Heart left ventricle (tissue), 16 donors: ENCODE data around the gene ADCY1. TPM values are rescaled to one million over a fixed set of nuclear protein-coding genes. Genes with fewer than 3 reads are reported as not detected.
A peak's percentile ranks its signal among the peaks of the same experiment; 100 is the strongest.

Experiments used
- ATAC-seq, 4 donors: fragments of 200-7000 bp; cut with Tn5 transposase; one replicate each; pipeline ENCODE4 v1.9.1; 2020 to 2022; ENCODE audit warnings: moderate library complexity in 4 of 4, mild to moderate bottlenecking in 3 of 4, moderate number of reproducible peaks in 1 of 4
- DNase-seq, 5 donors: peaks; one replicate each; pipeline ENCODE4 v3.0.0-alpha.2; 2020
- H3K27ac ChIP-seq, 12 donors: fragments of 200-600 bp; sonication (generic) in 4 of 12; one replicate each; pipeline versions ENCODE4 v1.5.0 to v1.8.0; 2016 to 2022; ENCODE audit warnings: mild to moderate bottlenecking in 2 of 12
- H3K27me3 ChIP-seq, 9 donors: fragments of 200-600 bp; sonication (generic) in 2 of 9; one replicate each; pipeline versions ENCODE4 v1.5.1 to v1.8.0; 2016 to 2022; ENCODE audit warnings: mild to moderate bottlenecking in 3 of 9
- H3K36me3 ChIP-seq, 9 donors: fragments of 200-600 bp; sonication (generic) in 2 of 9; one replicate each; pipeline versions ENCODE4 v1.5.0 to v1.8.0; 2018 to 2022; ENCODE audit warnings: mild to moderate bottlenecking in 2 of 9
- H3K4me1 ChIP-seq, 12 donors: fragments of 200-600 bp; sonication (generic) in 4 of 12; one replicate each; pipeline versions ENCODE4 v1.5.0 to v1.8.0; 2016 to 2022; ENCODE audit warnings: mild to moderate bottlenecking in 3 of 12
- H3K4me3 ChIP-seq, 12 donors: fragments of 200-600 bp; sonication (generic) in 4 of 12; one replicate each; pipeline versions ENCODE4 v1.5.0 to v1.8.0; 2017 to 2022; ENCODE audit warnings: mild to moderate bottlenecking in 9 of 12, moderate library complexity in 4 of 12
- H3K9me3 ChIP-seq, 12 donors: fragments of 200-600 bp; sonication (generic) in 4 of 12; one replicate each; pipeline versions ENCODE4 v1.5.0 to v1.8.0; 2016 to 2022; ENCODE audit warnings: mild to moderate bottlenecking in 1 of 12
- CTCF ChIP-seq, 12 donors: fragments of 200-600 bp; sonication (generic) in 4 of 12; IDR thresholded peaks; one replicate each; pipeline versions ENCODE4 v1.5.0 to v1.8.0; 2018 to 2022; ENCODE audit warnings: antibody characterized with exemption in 12 of 12, mild to moderate bottlenecking in 5 of 12
- POLR2A ChIP-seq, 2 donors: fragments of 450-650 bp; IDR thresholded peaks; one replicate each; pipeline ENCODE4 v1.6.1; 2017; ENCODE audit warnings: antibody characterized with exemption in 2 of 2, mild to moderate bottlenecking in 2 of 2, moderate library complexity in 2 of 2
- WGBS, 4 donors: extraction: QIAGEN DNeasy Blood & Tissue Kit in 2 of 4; methylation state at CpG; one replicate each; pipeline versions ENCODE4 v1.1.5 to v1.1.7; 2013 to 2018; 5-methylcytosine and 5-hydroxymethylcytosine counted together
- intact Hi-C, 10 donors: fragments of 100-400 bp; cut with DNase I; formaldehyde crosslinking; loops; one replicate each; pipeline versions ENCODE4 v1.11.1 to v1.14.2; 2022
- polyA plus RNA-seq, 2 donors: library from polyadenylated mRNA; stranded (reverse); fragments of 200-250 nt; gene quantifications; one replicate each; pipeline ENCODE4 v1.2.3, GENCODE V29; 2013
- total RNA-seq, 9 donors: library from RNA; depleted of rRNA in 2 of 9; stranded (reverse); fragments of >200 nt in 2 of 9; fragmentation: NEBNext Ultra II Directional in 3 of 9; extraction: Animal tissue kit (Norgen Biotek cat#: 25700) in 3 of 9; gene quantifications; one replicate each; pipeline versions ENCODE4 v1.1.0 to v1.2.4, GENCODE V29; 2016 to 2023
- donor health status: ischemic (EF 13 %, LVEDD 7.1; RV severe dilation, severe dysfunction).
- donor health status: healthy with polysubstance abuse.
- donor health status: DM: no; HTN: yes; CAD: no.
- donor health status: DM: no; HTN: no; CAD: no.
- donor health status: ischemic (EF 25% LVEDD 6.9; RV normal size, moderate dysfunction).
- donor health status: ischemic (EF 25% LVEDD 5.7; RV mildly dilated, moderate dysfunction).
- donor health status: healthy.
- donor health status: DM: yes; HTN: yes; CAD: no.
- donor health status: ischemic (EF 35%, LVEDD 5.7; RV mildly dilated, moderate dysfunction).
- donor health status: nonischemic (EF 11% LVEDD 7.7; RV severe dilation, severe dysfunction).
- donor health status: DM: yes; HTN: yes; CAD: no.
- donor health status: PGD.
- donor health status: ischemic (EF 29% LVEDD 5.4; RV normal size, mild dysfunction).
- donor health status: nonischemic (EF 23%, LVEDD 6.1; RV moderate dilation, normal function).

ADCY1 gene
- total and polyA plus RNA-seq, 11 donors: 0.73 to 10.8 (median 3.6) TPM

- TF ChIP-seq CTCF (IDR thresholded peaks at IDR 0.05) (no peak), POLR2A (IDR thresholded peaks at IDR 0.05) (no peak)
- Histone ChIP-seq H3K27me3 (no peaks in the 10 kb centered on the region), H3K27ac (no peak overlapping the region), H3K36me3 (no peaks in the 10 kb centered on the region), H3K4me1 (no peaks in the 10 kb centered on the region), H3K4me3 (no peak overlapping the region), H3K9me3 (no peaks in the 10 kb centered on the region)
- intact Hi-C loops: no loop called here
- peak in 1 of 5 donors; percentile 4 for DNase-seq
- WGBS, 4 donors: 86 to 93% (median 90%) methylated on average over 11 of the region's 11 CpGs
- ATAC-seq: peak in 1 of 4 donors; percentile 16
Observed at GRCh38 chr7:45591101-45591906, 17.1 kb downstream of the ADCY1 start.

- 88 to 95% (median 93%) methylated on average over 23 to 24 of the region's 24 CpGs for whole genome bisulfite sequencing, 4 donors
- no peaks in the 10 kb centered on the region for H3K9me3 ChIP-seq
- H3K4me3 ChIP-seq: no peak overlapping the region
- ATAC-seq: no peak
- H3K27me3 ChIP-seq: no peaks in the 10 kb centered on the region
- no peak for DNase-seq
- TF ChIP-seq POLR2A (IDR thresholded peaks at IDR 0.05): no peak
- TF ChIP-seq CTCF (IDR thresholded peaks at IDR 0.05): no peak
- H3K4me1 ChIP-seq: no peaks in the 10 kb centered on the region
- H3K36me3 ChIP-seq: no peaks in the 10 kb centered on the region
- intact Hi-C loops: no loop called here
- H3K27ac ChIP-seq: no peak overlapping the region
Observed at GRCh38 chr7:45592230-45592991, 18.2 kb downstream of the ADCY1 start.

- WGBS, 4 donors: 90 to 96% (median 94%) methylated on average over 5 to 12 of the region's 12 CpGs
- no peak for DNase-seq
- TF ChIP-seq POLR2A (IDR thresholded peaks at IDR 0.05): no peak
- no peak for TF ChIP-seq CTCF (IDR thresholded peaks at IDR 0.05)
Observed at GRCh38 chr7:45593121-45593541, 19.0 kb downstream of the ADCY1 start.

GRCh38 chr7:45593877-45594276, 19.7 kb downstream of the ADCY1 start:
- H3K36me3 ChIP-seq: no peaks in the 10 kb centered on the region
- H3K9me3 ChIP-seq: no peaks in the 10 kb centered on the region
- peaks cover 0 to 1% (median 0%) of the 10 kb centered on the region in 12 donors for H3K4me1 ChIP-seq
- TF ChIP-seq CTCF (IDR thresholded peaks at IDR 0.05) (no peak), POLR2A (IDR thresholded peaks at IDR 0.05) (no peak)
- no peak for ATAC-seq
- no peak overlapping the region for H3K27ac ChIP-seq
- WGBS, 4 donors: 97 to 98% (median 97%) methylated on average over 8 of the region's 8 CpGs
- no peaks in the 10 kb centered on the region for H3K27me3 ChIP-seq
- intact Hi-C loops: no loop called here
- no peak for DNase-seq
- H3K4me3 ChIP-seq: no peak overlapping the region

More at GRCh38 chr7:45593121-45593541, 19.0 kb downstream of the ADCY1 start:
- Histone ChIP-seq H3K27ac (no peak overlapping the region), H3K36me3 (no peaks in the 10 kb centered on the region), H3K4me1 (no peaks in the 10 kb centered on the region), H3K27me3 (no peaks in the 10 kb centered on the region), H3K4me3 (no peak overlapping the region), H3K9me3 (no peaks in the 10 kb centered on the region)
- no peak for ATAC-seq
- intact Hi-C loops: no loop called here
